Endothelial cell of umbilical vein (primary cell): ENCODE measurements around the gene OASL. TPM values are rescaled to one million over a fixed set of nuclear protein-coding genes. Genes with fewer than 3 reads are reported as not detected.

ENCODE experiments used
- BruUV-seq: library from RNA; stranded (reverse); fragments of 400-500 nt; replicated peaks from 2 replicates; lab custom pipeline; 2021; lab: Mats Ljungman, UMichigan
- CTCF ChIA-PET: fragments of 300-600, 350-600 bp; sonication (Branson Sonifier 250); formaldehyde crosslinking; loops from one replicate; lab custom pipeline; 2021; ENCODE audit warnings: antibody characterized with exemption, inconsistent platforms; lab: Charles Lee
- POLR2A ChIA-PET: fragments of 300-600, 350-600 bp; sonication (Branson Sonifier 250); formaldehyde crosslinking; loops from one replicate; lab custom pipeline; 2021; ENCODE audit warnings: antibody characterized with exemption, inconsistent platforms; lab: Charles Lee
- DNase-seq: peaks from one replicate; pipeline ENCODE4 v3.0.0-alpha.2; 2011; ENCODE audit warnings: low read depth, low spot score
- FAIRE-seq: peaks from 2 replicates; lab custom pipeline; 2011; peaks lifted over from hg19 to GRCh38; lab: Jason Lieb, UNC
- H2AFZ ChIP-seq: 2 replicates; pipeline ENCODE4 v1.6.0; 2012; ENCODE audit warnings: low read depth, low read length, control low read depth, inconsistent platforms
- H3K27ac ChIP-seq: 2 replicates; pipeline ENCODE4 v1.5.1; 2011; ENCODE audit warnings: low read depth, mild to moderate bottlenecking, control low read depth, low read length, moderate library complexity; ENCODE audit not compliant: insufficient read depth
- H3K27me3 ChIP-seq, 2 experiments: 2 replicates each; pipeline versions ENCODE4 v1.6.0 to v1.6.1; 2011; ENCODE audit warnings: low read length in 2 of 2, mixed read lengths in 1 of 2; ENCODE audit not compliant: control insufficient read depth in 2 of 2, insufficient read depth in 2 of 2
- H3K36me3 ChIP-seq, 2 experiments: 2 replicates in 1 of 2; 3 replicates in 1 of 2; pipeline ENCODE4 v1.5.1; 2011; ENCODE audit warnings: low read length in 2 of 2, mild to moderate bottlenecking in 1 of 2, moderate library complexity in 1 of 2; ENCODE audit not compliant: control insufficient read depth in 2 of 2, insufficient read depth in 2 of 2; ENCODE audit errors: extremely low read depth in 1 of 2
- H3K4me1 ChIP-seq: 3 replicates; pipeline ENCODE4 v1.5.1; 2011; ENCODE audit warnings: mild to moderate bottlenecking, low read length; ENCODE audit not compliant: control insufficient read depth, insufficient read depth; ENCODE audit errors: extremely low read depth
- H3K4me2 ChIP-seq: 2 replicates; pipeline ENCODE4 v1.6.1; 2011; ENCODE audit warnings: low read length, control low read depth, mixed read lengths; ENCODE audit not compliant: insufficient read depth
- H3K4me3 ChIP-seq, 3 experiments: fragments of 200-600 bp in 1 of 3; sonication (generic), shearing (Covaris generic) in 1 of 3; replicated peaks in 1 of 3; 2 replicates each; pipeline ENCODE4 v1.5.1; 2011 to 2016; ENCODE audit warnings: control low read depth in 3 of 3, low read length in 3 of 3, mild to moderate bottlenecking in 2 of 3, inconsistent platforms in 1 of 3, low read depth in 1 of 3, moderate library complexity in 1 of 3; ENCODE audit not compliant: insufficient read depth in 1 of 3
- H3K79me2 ChIP-seq: 2 replicates; pipeline ENCODE4 v1.6.0; 2012; ENCODE audit warnings: low read length, inconsistent platforms; ENCODE audit not compliant: control insufficient read depth, insufficient read depth
- H3K9ac ChIP-seq: replicated peaks from 2 replicates; pipeline ENCODE3; 2011; ENCODE audit warnings: low read length, control low read depth; ENCODE audit not compliant: insufficient read depth; ENCODE audit errors: extremely low read depth
- H3K9me1 ChIP-seq: replicated peaks from 3 replicates; pipeline ENCODE4 v1.6.0; 2011; ENCODE audit warnings: mild to moderate bottlenecking, low read length; ENCODE audit not compliant: control insufficient read depth, insufficient read depth; ENCODE audit errors: extremely low read depth
- H3K9me3 ChIP-seq: replicated peaks from 2 replicates; pipeline ENCODE4 v1.5.1; 2012; ENCODE audit warnings: low read length, inconsistent platforms; ENCODE audit not compliant: control insufficient read depth, insufficient read depth
- H4K20me1 ChIP-seq: replicated peaks from 2 replicates; pipeline ENCODE3; 2011; ENCODE audit warnings: mild to moderate bottlenecking, low read length; ENCODE audit not compliant: control insufficient read depth, insufficient read depth; ENCODE audit errors: extremely low read depth
- CTCF ChIP-seq, 2 donors: IDR thresholded peaks; 1 replicate in 1 of 2; 2 replicates in 1 of 2; pipeline ENCODE4 v1.5.1; 2011; ENCODE audit warnings: low read length in 2 of 2, mild to moderate bottlenecking in 2 of 2, moderate library complexity in 2 of 2, control low read depth in 1 of 2, inconsistent platforms in 1 of 2, low read depth in 1 of 2; ENCODE audit not compliant: insufficient read depth in 1 of 2; ENCODE audit errors: extremely low read depth in 1 of 2
- EZH2 ChIP-seq: IDR thresholded peaks from 2 replicates; pipeline ENCODE4 v1.6.1; 2012; ENCODE audit warnings: borderline replicate concordance, low read depth, mild to moderate bottlenecking, moderate library complexity, low read length, inconsistent platforms; ENCODE audit not compliant: severe bottlenecking
- FOS ChIP-seq: IDR thresholded peaks from 2 replicates; pipeline ENCODE4 v1.6.1; 2011; ENCODE audit warnings: mild to moderate bottlenecking, low read length, moderate library complexity, borderline replicate concordance; ENCODE audit not compliant: insufficient read depth
- GATA2 ChIP-seq: IDR thresholded peaks from 2 replicates; pipeline ENCODE4 v1.7.0; 2011; ENCODE audit warnings: low read depth, mild to moderate bottlenecking, moderate library complexity, mixed read lengths, low read length; ENCODE audit not compliant: insufficient read length, insufficient read depth
- JUN ChIP-seq: IDR thresholded peaks from 2 replicates; pipeline ENCODE4 v1.6.1; 2011; ENCODE audit warnings: borderline replicate concordance, low read depth; ENCODE audit not compliant: insufficient read length, insufficient read depth
- MAX ChIP-seq: IDR thresholded peaks from 2 replicates; pipeline ENCODE4 v1.6.1; 2011; ENCODE audit not compliant: insufficient read depth, insufficient read length
- MYC ChIP-seq: IDR thresholded peaks from one replicate; pipeline ENCODE4 v1.6.1; 2011; ENCODE audit warnings: mild to moderate bottlenecking, low read depth, low read length
- POLR2A ChIP-seq: IDR thresholded peaks from 2 replicates; pipeline ENCODE4 v1.6.1; 2012; ENCODE audit warnings: low read depth, mild to moderate bottlenecking, control low read depth, low read length
- POLR2AphosphoS5 ChIP-seq: IDR thresholded peaks from 2 replicates; pipeline ENCODE4 v1.6.1; 2012; ENCODE audit warnings: low read depth, mild to moderate bottlenecking, control low read depth, low read length, moderate library complexity; ENCODE audit not compliant: insufficient read depth
- dilution Hi-C: fragments of 300-500 bp; cut with MboI; formaldehyde crosslinking; loops from one replicate; pipeline ENCODE4 v1.15.0; 2019; ENCODE audit warnings: low sequenced_read_pairs; ENCODE audit not compliant: extremely low pct_ligation_motif_present
- intact Hi-C: fragments of 100-400 bp; cut with micrococcal nuclease; formaldehyde crosslinking; loops from one replicate; pipeline ENCODE4 v1.10.0; 2022
- polyA plus RNA-seq, 4 experiments: library from polyadenylated mRNA; depleted of rRNA in 3 of 4; stranded (reverse) in 3 of 4; unstranded in 1 of 4; fragments of >200 nt; gene quantifications; 2 replicates each; pipeline versions ENCODE4 v1.2.1 to v1.2.3, GENCODE V29; 2011 to 2012; ENCODE audit warnings: missing spikeins in 1 of 4
- total RNA-seq: library from RNA; stranded (reverse); gene quantifications from 2 replicates; pipeline ENCODE4 v1.2.3, GENCODE V29; 2021

Gene OASL
- total and polyA plus RNA-seq, 2 donors (not counting 3 experiments of a cell fraction or from before 2014, with no cell fraction given) = 0.17 to 0.33 TPM

DNA sequence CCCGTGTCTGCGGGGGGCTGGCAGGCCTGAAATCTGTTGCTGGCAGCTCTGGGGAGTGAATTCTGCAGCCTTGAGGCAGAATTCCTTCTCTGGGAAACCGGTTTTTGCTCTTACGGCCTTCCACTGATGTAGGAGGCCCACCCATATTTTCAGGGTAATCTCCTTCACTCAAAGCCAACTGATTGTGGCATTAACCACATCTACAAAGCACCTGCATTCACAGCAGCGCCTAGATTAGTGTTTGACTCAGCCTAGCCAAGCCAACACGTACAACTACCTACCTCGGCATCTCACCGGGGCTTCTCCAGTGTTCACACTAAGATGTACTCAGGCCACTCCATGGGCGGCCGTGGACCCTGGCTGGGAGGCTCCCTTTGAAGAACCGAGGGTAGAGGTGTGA, 38.5 kb downstream of the OASL start:
- ChIA-PET POLR2A (no interaction called here), CTCF (interaction anchor here (1.2 kb wide), 1 partner anchor 59 kb away, joined by 5 read pairs; no protein-coding TSS in a partner anchor)
- H3K9me1 ChIP-seq = no peaks in the 10 kb centered on the region
- peaks cover 3 to 15% of the 10 kb centered on the region in 2 experiments for H3K36me3 ChIP-seq
- no peak for TF ChIP-seq JUN
- no peak for TF ChIP-seq MAX
- no peak for TF ChIP-seq CTCF (IDR thresholded peaks at IDR 0.05; ENCODE audit: extremely low read depth in 1 of 2, insufficient read depth in 1 of 2, low read depth in 1 of 2, low read length in 2 of 2)
- TF ChIP-seq FOS = no peak
- TF ChIP-seq MYC = no peak
- no peak for TF ChIP-seq GATA2
- no peak for TF ChIP-seq POLR2AphosphoS5
- no peak for TF ChIP-seq POLR2A
- no peak for TF ChIP-seq EZH2
- H3K27me3 ChIP-seq = no peaks in the 10 kb centered on the region
- H3K9me3 ChIP-seq = no peaks in the 10 kb centered on the region
- DNase-seq (no peak), FAIRE-seq (no peak)
- no peak overlapping the region for H3K27ac ChIP-seq
- H4K20me1 ChIP-seq = no peaks in the 10 kb centered on the region
- intact Hi-C loops (no loop called here), dilution Hi-C loops (no loop called here)
- no peaks in the 10 kb centered on the region for H3K4me1 ChIP-seq
- H3K4me2 ChIP-seq = no peak overlapping the region
- H2AFZ ChIP-seq = no peak overlapping the region
- no peak overlapping the region for H3K4me3 ChIP-seq
- H3K9ac ChIP-seq = no peak overlapping the region
- BruUV-seq = no TSS peak
- no peaks in the 10 kb centered on the region for H3K79me2 ChIP-seq
